Transverse colon (tissue), 4 donors: ENCODE data around the gene NT5DC3. TPM values are rescaled to one million over a fixed set of nuclear protein-coding genes. Genes with fewer than 3 reads are reported as not detected.

Experiments used
- DNase-seq: peaks from one replicate; pipeline ENCODE4 v3.0.0-alpha.2; 2019
- H3K27ac ChIP-seq, 4 donors: fragments of 200-600 bp; sonication (generic); 2 replicates each; pipeline ENCODE4 v1.5.1; 2016 to 2018; ENCODE audit warnings: inconsistent platforms in 4 of 4
- H3K27me3 ChIP-seq: fragments of 200-600 bp; sonication (generic); 2 replicates; pipeline ENCODE4 v1.5.1; 2017; ENCODE audit warnings: inconsistent platforms
- H3K36me3 ChIP-seq, 4 donors: fragments of 200-600 bp; sonication (generic); 2 replicates each; pipeline ENCODE4 v1.5.1; 2017 to 2019; ENCODE audit warnings: inconsistent platforms in 4 of 4
- H3K4me1 ChIP-seq, 4 donors: fragments of 200-600 bp; sonication (generic); 2 replicates each; pipeline ENCODE4 v1.5.1; 2017 to 2020; ENCODE audit warnings: inconsistent platforms in 4 of 4
- H3K4me3 ChIP-seq, 4 donors: fragments of 200-600 bp; sonication (generic); 1 replicate in 1 of 4; 2 replicates in 3 of 4; pipeline versions ENCODE4 v1.5.1 to v1.6.1; 2017 to 2019; ENCODE audit warnings: inconsistent platforms in 4 of 4
- H3K9me3 ChIP-seq, 2 donors: fragments of 200-600 bp; sonication (generic); 2 replicates each; pipeline ENCODE4 v1.5.1; 2017 to 2019; ENCODE audit warnings: inconsistent platforms in 2 of 2
- EP300 ChIP-seq: sonication (generic); formaldehyde crosslinking; IDR thresholded peaks from one replicate; pipeline ENCODE4 v1.6.1; 2017; ENCODE audit warnings: antibody characterized with exemption, low read depth
- POLR2A ChIP-seq: fragments of 450-650 bp; IDR thresholded peaks from one replicate; pipeline ENCODE4 v1.6.1; 2016; ENCODE audit warnings: antibody characterized with exemption, mild to moderate bottlenecking, moderate library complexity
- POLR2AphosphoS5 ChIP-seq, 3 donors: sonication (generic); formaldehyde crosslinking; IDR thresholded peaks; one replicate each; pipeline ENCODE4 v1.6.1; 2016; ENCODE audit warnings: antibody characterized with exemption in 3 of 3
- WGBS, 2 donors: methylation state at CpG; one replicate each; pipeline ENCODE4 v1.1.5; 2018; ENCODE audit warnings: low coverage in 1 of 2; 5-methylcytosine and 5-hydroxymethylcytosine counted together
- in situ Hi-C, 4 donors: fragments of 200-750 bp; cut with MboI; loops; one replicate each; pipeline versions ENCODE4 v1.15.0 to v1.15.1; 2017; ENCODE audit warnings: low sequenced_read_pairs in 3 of 4, low pct_ligation_motif_present in 1 of 4, low pct_unique_long_range_greater_than_20kb in 1 of 4
- intact Hi-C: fragments of 100-400 bp; cut with DNase I; formaldehyde crosslinking; loops from one replicate; pipeline ENCODE4 v1.15.1; 2023; ENCODE audit warnings: low total_unique reads
- total RNA-seq, 4 donors: library from RNA; depleted of rRNA; stranded (reverse); fragments of >200 nt; gene quantifications; one replicate each; pipeline ENCODE4 v1.1.0, GENCODE V29; 2016
- TF ChIP-seq, protein P1 (sequence below), 5 experiments: fragments of 200-600 bp in 3 of 5; fragments of 450-650 bp in 2 of 5; sonication (generic) in 3 of 5; IDR thresholded peaks; 1 replicate in 2 of 5; 2 replicates in 3 of 5; pipeline ENCODE4 v1.5.1; 2016 to 2017; ENCODE audit warnings: antibody characterized with exemption in 5 of 5, inconsistent platforms in 3 of 5, mild to moderate bottlenecking in 2 of 5, moderate library complexity in 1 of 5

NT5DC3 gene
- total RNA-seq, 4 donors from 2014 or later: 24.3 to 71.4 (median 54.8) TPM

DNA sequence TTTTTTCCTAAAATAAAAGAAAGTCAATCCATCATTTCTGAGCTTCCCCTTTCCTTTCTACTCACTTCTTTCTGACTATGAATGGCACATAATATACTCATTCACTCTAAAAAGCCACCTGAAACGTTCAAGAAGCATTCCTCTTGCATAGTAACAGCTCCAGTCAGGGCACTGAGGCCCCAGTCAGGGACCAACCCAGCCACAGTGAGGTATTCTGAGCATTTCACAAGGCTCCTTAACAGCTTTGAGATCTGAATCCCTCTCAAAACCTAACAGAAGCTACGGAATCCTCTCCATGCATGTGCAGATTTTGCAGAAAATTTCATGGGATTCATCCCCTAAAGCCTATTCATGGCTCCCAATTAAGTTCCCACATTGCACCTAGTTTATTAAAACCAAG, 23.2 kb downstream of the NT5DC3 start:
- 73 to 83% methylated on average over 1 to 2 of the region's 2 CpGs for WGBS, 2 donors
- H3K4me3 ChIP-seq: no peak overlapping the region
- no peak for DNase-seq
- TF ChIP-seq, protein P1, sequence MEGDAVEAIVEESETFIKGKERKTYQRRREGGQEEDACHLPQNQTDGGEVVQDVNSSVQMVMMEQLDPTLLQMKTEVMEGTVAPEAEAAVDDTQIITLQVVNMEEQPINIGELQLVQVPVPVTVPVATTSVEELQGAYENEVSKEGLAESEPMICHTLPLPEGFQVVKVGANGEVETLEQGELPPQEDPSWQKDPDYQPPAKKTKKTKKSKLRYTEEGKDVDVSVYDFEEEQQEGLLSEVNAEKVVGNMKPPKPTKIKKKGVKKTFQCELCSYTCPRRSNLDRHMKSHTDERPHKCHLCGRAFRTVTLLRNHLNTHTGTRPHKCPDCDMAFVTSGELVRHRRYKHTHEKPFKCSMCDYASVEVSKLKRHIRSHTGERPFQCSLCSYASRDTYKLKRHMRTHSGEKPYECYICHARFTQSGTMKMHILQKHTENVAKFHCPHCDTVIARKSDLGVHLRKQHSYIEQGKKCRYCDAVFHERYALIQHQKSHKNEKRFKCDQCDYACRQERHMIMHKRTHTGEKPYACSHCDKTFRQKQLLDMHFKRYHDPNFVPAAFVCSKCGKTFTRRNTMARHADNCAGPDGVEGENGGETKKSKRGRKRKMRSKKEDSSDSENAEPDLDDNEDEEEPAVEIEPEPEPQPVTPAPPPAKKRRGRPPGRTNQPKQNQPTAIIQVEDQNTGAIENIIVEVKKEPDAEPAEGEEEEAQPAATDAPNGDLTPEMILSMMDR (IDR thresholded peaks at IDR 0.05): no peak
- TF ChIP-seq POLR2A (no peak), EP300 (no peak), POLR2AphosphoS5 (IDR thresholded peaks at IDR 0.05) (no peak)
- no peaks in the 10 kb centered on the region for H3K27me3 ChIP-seq
- in situ Hi-C loops (no loop called here), intact Hi-C loops (no loop called here)
- H3K4me1 ChIP-seq: peaks cover 0 to 10% (median 7%) of the 10 kb centered on the region in 4 donors
- H3K36me3 ChIP-seq: peaks cover 0 to 6% (median 0%) of the 10 kb centered on the region in 4 donors
- no peaks in the 10 kb centered on the region for H3K9me3 ChIP-seq
- H3K27ac ChIP-seq: peak overlapping the region in 2 of 4 donors; percentile 4 to 5

DNA sequence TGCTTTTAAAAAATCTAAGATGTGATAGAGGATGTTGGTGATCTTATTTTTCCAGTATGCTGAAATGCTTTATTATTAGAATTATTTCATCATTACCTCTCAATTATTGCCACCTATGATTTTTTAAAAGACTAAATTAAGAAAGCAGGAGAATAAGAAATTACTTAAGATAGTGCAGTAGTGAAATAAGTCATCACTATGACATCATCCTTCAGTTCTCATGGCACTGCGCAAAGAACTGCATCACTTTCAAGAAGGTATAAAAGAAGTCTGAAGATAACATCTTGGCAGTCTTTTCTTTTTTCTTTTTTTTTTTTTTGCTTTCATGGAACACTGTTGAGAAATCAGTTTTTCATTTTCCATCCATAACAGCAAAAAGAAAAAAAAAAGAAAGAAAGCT, 24.4 kb downstream of the NT5DC3 start:
- WGBS, 2 donors: 91 to 96% methylated on average over 1 of the region's 1 CpG
- intact Hi-C loops: no loop called here
- no peak for TF ChIP-seq EP300
- TF ChIP-seq POLR2AphosphoS5 (IDR thresholded peaks at IDR 0.05): no peak
- TF ChIP-seq, protein P1 (IDR thresholded peaks at IDR 0.05): no peak
- no peak for TF ChIP-seq POLR2A
- in situ Hi-C loops: no loop called here
- H3K27ac ChIP-seq: no peak overlapping the region
- no peak overlapping the region for H3K4me3 ChIP-seq
- H3K4me1 ChIP-seq: peaks cover 0 to 10% (median 7%) of the 10 kb centered on the region in 4 donors
- H3K9me3 ChIP-seq: no peaks in the 10 kb centered on the region
- no peaks in the 10 kb centered on the region for H3K27me3 ChIP-seq
- peaks cover 0 to 6% (median 1%) of the 10 kb centered on the region in 4 donors for H3K36me3 ChIP-seq
- DNase-seq: no peak

DNA sequence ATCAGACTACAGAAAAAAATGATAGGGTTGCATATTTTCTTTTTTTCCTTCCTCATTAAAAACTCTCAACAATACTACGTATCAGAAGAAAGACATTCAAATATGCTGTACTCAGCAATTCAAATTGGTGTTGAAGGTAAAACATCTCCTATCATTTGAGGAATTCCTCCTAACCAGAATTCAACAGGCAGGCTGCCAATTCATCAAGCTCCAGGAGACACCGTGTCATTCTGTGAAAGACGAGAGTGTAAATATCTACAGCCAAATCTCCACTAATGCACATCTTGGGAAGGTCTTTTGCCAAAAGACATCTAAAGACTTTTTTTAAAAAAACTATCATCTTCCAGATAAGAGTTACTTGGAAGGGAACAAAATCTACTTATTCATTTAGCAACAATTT, 26.6 kb downstream of the NT5DC3 start:
- no peak overlapping the region for H3K27ac ChIP-seq
- intact Hi-C loops: no loop called here
- TF ChIP-seq POLR2AphosphoS5 (IDR thresholded peaks at IDR 0.05) (no peak), POLR2A (no peak), EP300 (no peak)
- TF ChIP-seq, protein P1 (IDR thresholded peaks at IDR 0.05): no peak

DNA sequence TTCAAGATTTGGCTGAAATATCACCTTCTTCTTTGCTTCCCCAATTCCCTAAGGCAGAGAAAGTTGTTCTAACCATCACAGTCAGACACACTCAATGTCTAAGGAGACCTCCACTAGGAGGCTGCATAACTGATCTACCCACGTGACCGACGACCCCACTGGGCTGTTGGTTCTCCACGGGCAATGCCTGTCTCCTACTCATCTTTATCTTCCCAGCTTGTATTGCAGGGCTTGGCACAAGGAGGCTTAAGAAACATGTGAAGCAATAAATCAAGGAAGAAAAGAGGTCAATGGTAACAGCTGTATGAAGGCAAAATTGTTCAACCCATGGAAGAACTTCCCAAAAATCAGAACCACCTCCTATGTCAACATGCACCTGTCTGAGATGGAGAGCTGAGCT, 27.1 kb downstream of the NT5DC3 start:
- peak overlapping the region in 1 of 4 donors; percentile 1 for H3K27ac ChIP-seq
- in situ Hi-C loops: no loop called here

More for the DNA sequence above, 26.6 kb downstream of the NT5DC3 start:
- 79 to 83% methylated on average over 2 to 3 of the region's 3 CpGs for WGBS, 2 donors
- Histone ChIP-seq H3K4me3 (no peak overlapping the region), H3K36me3 (peaks cover 0 to 9% (median 0%) of the 10 kb centered on the region in 4 donors), H3K4me1 (peaks cover 0 to 7% (median 2%) of the 10 kb centered on the region in 4 donors), H3K9me3 (no peaks in the 10 kb centered on the region), H3K27me3 (no peaks in the 10 kb centered on the region)
- in situ Hi-C loops: no loop called here
- no peak for DNase-seq

DNA sequence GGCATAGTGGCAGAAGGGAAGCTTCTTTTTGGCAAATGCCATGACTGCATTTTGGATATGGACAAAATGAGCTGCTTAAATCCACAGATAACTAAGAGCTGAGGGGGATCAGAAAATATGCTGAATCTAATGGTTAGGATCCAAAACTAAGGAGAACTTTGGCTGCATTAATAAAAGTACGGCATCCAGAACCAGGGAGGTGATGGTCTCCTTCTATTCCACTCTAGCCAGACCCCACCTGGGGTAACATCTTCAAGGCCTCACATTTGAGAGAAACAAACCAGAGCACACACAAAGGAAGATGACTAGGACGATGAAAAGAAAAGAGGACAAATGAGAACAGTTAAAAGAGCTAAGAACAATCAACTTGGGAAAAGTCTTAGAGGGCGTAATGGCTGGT, 27.6 kb downstream of the NT5DC3 start:
- in situ Hi-C loops (no loop called here), intact Hi-C loops (no loop called here)
- H3K4me3 ChIP-seq: no peak overlapping the region
- peak overlapping the region in 1 of 4 donors; percentile 1 for H3K27ac ChIP-seq
- H3K36me3 ChIP-seq: peaks cover 0 to 9% (median 0%) of the 10 kb centered on the region in 4 donors
- TF ChIP-seq POLR2AphosphoS5 (IDR thresholded peaks at IDR 0.05) (no peak), POLR2A (no peak), EP300 (no peak)
- TF ChIP-seq, protein P1 (IDR thresholded peaks at IDR 0.05): no peak
- H3K4me1 ChIP-seq: peaks cover 0 to 7% (median 0%) of the 10 kb centered on the region in 4 donors
- no peaks in the 10 kb centered on the region for H3K9me3 ChIP-seq
- DNase-seq: no peak
- H3K27me3 ChIP-seq: no peaks in the 10 kb centered on the region
- 85 to 93% methylated on average over 3 of the region's 3 CpGs for WGBS, 2 donors

More for the DNA sequence above, 27.1 kb downstream of the NT5DC3 start:
- Histone ChIP-seq H3K4me3 (no peak overlapping the region), H3K27me3 (no peaks in the 10 kb centered on the region), H3K4me1 (peaks cover 0 to 7% (median 0%) of the 10 kb centered on the region in 4 donors), H3K36me3 (peaks cover 0 to 9% (median 0%) of the 10 kb centered on the region in 4 donors), H3K9me3 (no peaks in the 10 kb centered on the region)
- DNase-seq: no peak
- 83 to 85% methylated on average over 4 of the region's 4 CpGs for WGBS, 2 donors
- TF ChIP-seq EP300 (no peak), POLR2A (no peak), POLR2AphosphoS5 (IDR thresholded peaks at IDR 0.05) (no peak)
- intact Hi-C loops: no loop called here
